ENCODE results near the gene GDPD4. TPM values are rescaled to one million over a fixed set of nuclear protein-coding genes. Genes with fewer than 3 reads are reported as not detected.
A peak's percentile ranks its signal among the peaks of the same experiment; 100 is the strongest.

The GDPD4 gene
- total and polyA plus RNA-seq, 2 of the 4 experiments (the other 2 are of a cell fraction), result not detected

GRCh38 chr11:77267962-77268361, 33.5 kb downstream of the GDPD4 start:
- 0% methylated on average over 1 of the region's 2 CpGs; no CpG with 5 or more reads in 1 of the 2 experiments for WGBS, 2 experiments (ENCODE audit: extremely low coverage in 2 of 2, insufficient read length in 1 of 2)
- no peak overlapping the region for H3K4me2 ChIP-seq (ENCODE audit: low read depth, low read length)
- ChIA-PET CTCF (no interaction called here), POLR2A (ENCODE audit: unreplicated experiment) (no interaction called here)
- ATAC-seq (ENCODE audit: low read depth) (peak; percentile 93), DNase-seq (peak; percentile 97)
- no peak; the same call in none of the 2 replicates for TF ChIP-seq RAD21 (IDR thresholded peaks at IDR 0.05; ENCODE audit: low read length)
- peak; percentile 61; the same call in 1 of the 2 replicates for TF ChIP-seq BHLHE40 (IDR thresholded peaks at IDR 0.05; ENCODE audit: low read depth, low read length)
- TF ChIP-seq CEBPB (IDR thresholded peaks at IDR 0.05; ENCODE audit: low read depth, low read length), result peak; percentile 79
- 0 out of 2 replicates have a peak, but pooled peaks have one; percentile 22 for TF ChIP-seq MAFK (IDR thresholded peaks at IDR 0.05; ENCODE audit: low read depth, low read length)
- peak; percentile 32; the same call in 1 of the 2 replicates for TF ChIP-seq FOS (IDR thresholded peaks at IDR 0.05; ENCODE audit: low read depth, low read length)
- TF ChIP-seq MAZ (IDR thresholded peaks at IDR 0.05; ENCODE audit: borderline replicate concordance, low read depth, low read length), result no peak
- dilution Hi-C loops (cut with HindIII; ENCODE audit: low sequenced_read_pairs, unreplicated experiment), result no loop called here
- H4K20me1 ChIP-seq (ENCODE audit: insufficient read depth, low read length), result no peaks in the 10 kb centered on the region
- H2BK5ac ChIP-seq (ENCODE audit: low read depth, low read length, poor library complexity, severe bottlenecking), result peak overlapping the region; percentile 84
- peaks cover 6% of the 10 kb centered on the region; the same call in 1 of the 2 replicates for H3K9me3 ChIP-seq (ENCODE audit: control insufficient read depth, insufficient read depth, low read length)
- no peaks in the 10 kb centered on the region for H3K27me3 ChIP-seq (ENCODE audit: control insufficient read depth, insufficient read depth, low read length)
- peak overlapping the region; percentile 93 for H2BK20ac ChIP-seq (ENCODE audit: low read depth, low read length)
- H3K18ac ChIP-seq (ENCODE audit: low read depth, low read length), result peak overlapping the region; percentile 22
- H3K79me1 ChIP-seq (ENCODE audit: low read depth in 1 of 2, low read length in 2 of 2), result no peaks in the 10 kb centered on the region
- H3K56ac ChIP-seq (ENCODE audit: extremely low read depth, insufficient read depth, low read length), result 0 out of 2 replicates have a peak overlapping the region, but pooled peaks have one; percentile 65
- H2BK15ac ChIP-seq (ENCODE audit: low read depth, low read length), result peak overlapping the region; percentile 80
- peak overlapping the region; percentile 90 for H4K91ac ChIP-seq (ENCODE audit: insufficient read depth, low read depth, low read length)
- H3K9ac ChIP-seq (ENCODE audit: low read depth, low read length), result no peak overlapping the region
- peaks cover 7% of the 10 kb centered on the region for H3K9me1 ChIP-seq (ENCODE audit: insufficient read depth, low read length)
- H4K8ac ChIP-seq (ENCODE audit: low read depth in 2 of 2, low read length in 2 of 2), result peak overlapping the region; percentile 53 to 72
- H2AK5ac ChIP-seq (ENCODE audit: low read depth, low read length), result peak overlapping the region; percentile 78
- H3K36me3 ChIP-seq (ENCODE audit: control insufficient read depth, insufficient read depth, low read length), result no peaks in the 10 kb centered on the region
- H3K27ac ChIP-seq (ENCODE audit: insufficient read depth, low read length), result peak overlapping the region; percentile 65
- BruUV-seq (replicated peaks), result no TSS peak
- no peak overlapping the region for H2AFZ ChIP-seq (replicated peaks; ENCODE audit: low read length, poor library complexity)
- H3K14ac ChIP-seq (replicated peaks; ENCODE audit: low read depth, low read length), result peak overlapping the region; percentile 92
- peak overlapping the region; percentile 94 for H2BK120ac ChIP-seq (ENCODE audit: low read depth, low read length)
- intact Hi-C loops (cut with micrococcal nuclease), result no loop called here
- in situ Hi-C loops (cut with MboI; ENCODE audit: low sequenced_read_pairs), result no loop called here
- no peak overlapping the region for H3K4me3 ChIP-seq (ENCODE audit: insufficient read depth, low read depth, low read length)
- peak overlapping the region; percentile 94 for H3K4ac ChIP-seq (ENCODE audit: low read depth, low read length)
- H3K4me1 ChIP-seq (ENCODE audit: control insufficient read depth, insufficient read depth, low read length), result peaks cover 16% of the 10 kb centered on the region
- peak overlapping the region; percentile 65; the same call in 1 of the 2 replicates for H3K23ac ChIP-seq (ENCODE audit: low read depth, low read length)
- H4K5ac ChIP-seq (ENCODE audit: low read depth, low read length), result no peak overlapping the region
- H2AK9ac ChIP-seq (replicated peaks; ENCODE audit: low read depth, low read length, poor library complexity), result peak overlapping the region; percentile 34
